ENCODE data around the gene APOF.

DNA sequence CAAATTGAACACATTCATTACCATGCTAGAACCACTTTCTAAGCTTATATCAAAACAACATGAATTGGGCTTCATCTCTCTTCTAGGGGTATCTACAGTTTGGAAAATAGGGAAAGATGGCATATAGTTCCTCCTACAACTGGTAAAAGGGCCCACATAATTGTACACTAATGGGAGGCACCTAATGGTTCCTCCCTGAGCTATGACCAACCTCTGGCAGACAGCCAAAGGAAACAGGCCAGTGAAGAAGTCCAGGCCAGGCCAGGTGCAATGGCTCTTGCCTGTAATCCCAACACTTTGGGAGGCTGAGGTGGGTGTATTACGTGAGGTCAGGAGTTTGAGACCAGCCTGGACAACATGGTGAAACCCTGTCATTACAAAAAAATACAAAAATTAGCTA is 23.2 kb upstream of the APOF start:
- no peak for TF ChIP-seq ESRRA (IDR thresholded peaks at IDR 0.05; ENCODE audit: borderline replicate concordance, low read length)
- TF ChIP-seq POLR2A (IDR thresholded peaks at IDR 0.05; ENCODE audit: low read length): no peak
- TF ChIP-seq, protein P1, sequence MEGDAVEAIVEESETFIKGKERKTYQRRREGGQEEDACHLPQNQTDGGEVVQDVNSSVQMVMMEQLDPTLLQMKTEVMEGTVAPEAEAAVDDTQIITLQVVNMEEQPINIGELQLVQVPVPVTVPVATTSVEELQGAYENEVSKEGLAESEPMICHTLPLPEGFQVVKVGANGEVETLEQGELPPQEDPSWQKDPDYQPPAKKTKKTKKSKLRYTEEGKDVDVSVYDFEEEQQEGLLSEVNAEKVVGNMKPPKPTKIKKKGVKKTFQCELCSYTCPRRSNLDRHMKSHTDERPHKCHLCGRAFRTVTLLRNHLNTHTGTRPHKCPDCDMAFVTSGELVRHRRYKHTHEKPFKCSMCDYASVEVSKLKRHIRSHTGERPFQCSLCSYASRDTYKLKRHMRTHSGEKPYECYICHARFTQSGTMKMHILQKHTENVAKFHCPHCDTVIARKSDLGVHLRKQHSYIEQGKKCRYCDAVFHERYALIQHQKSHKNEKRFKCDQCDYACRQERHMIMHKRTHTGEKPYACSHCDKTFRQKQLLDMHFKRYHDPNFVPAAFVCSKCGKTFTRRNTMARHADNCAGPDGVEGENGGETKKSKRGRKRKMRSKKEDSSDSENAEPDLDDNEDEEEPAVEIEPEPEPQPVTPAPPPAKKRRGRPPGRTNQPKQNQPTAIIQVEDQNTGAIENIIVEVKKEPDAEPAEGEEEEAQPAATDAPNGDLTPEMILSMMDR (IDR thresholded peaks at IDR 0.05): no peak
- TF ChIP-seq, protein P2, sequence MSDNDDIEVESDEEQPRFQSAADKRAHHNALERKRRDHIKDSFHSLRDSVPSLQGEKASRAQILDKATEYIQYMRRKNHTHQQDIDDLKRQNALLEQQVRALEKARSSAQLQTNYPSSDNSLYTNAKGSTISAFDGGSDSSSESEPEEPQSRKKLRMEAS (IDR thresholded peaks at IDR 0.05): no peak
- TF ChIP-seq MAFK (IDR thresholded peaks at IDR 0.05; ENCODE audit: partially characterized antibody): no peak
- TF ChIP-seq, protein P3, sequence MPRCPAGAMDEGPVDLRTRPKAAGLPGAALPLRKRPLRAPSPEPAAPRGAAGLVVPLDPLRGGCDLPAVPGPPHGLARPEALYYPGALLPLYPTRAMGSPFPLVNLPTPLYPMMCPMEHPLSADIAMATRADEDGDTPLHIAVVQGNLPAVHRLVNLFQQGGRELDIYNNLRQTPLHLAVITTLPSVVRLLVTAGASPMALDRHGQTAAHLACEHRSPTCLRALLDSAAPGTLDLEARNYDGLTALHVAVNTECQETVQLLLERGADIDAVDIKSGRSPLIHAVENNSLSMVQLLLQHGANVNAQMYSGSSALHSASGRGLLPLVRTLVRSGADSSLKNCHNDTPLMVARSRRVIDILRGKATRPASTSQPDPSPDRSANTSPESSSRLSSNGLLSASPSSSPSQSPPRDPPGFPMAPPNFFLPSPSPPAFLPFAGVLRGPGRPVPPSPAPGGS (IDR thresholded peaks at IDR 0.05): no peak
- no peak for TF ChIP-seq CHD2 (IDR thresholded peaks at IDR 0.05; ENCODE audit: low read length, partially characterized antibody)
- TF ChIP-seq, protein P4, sequence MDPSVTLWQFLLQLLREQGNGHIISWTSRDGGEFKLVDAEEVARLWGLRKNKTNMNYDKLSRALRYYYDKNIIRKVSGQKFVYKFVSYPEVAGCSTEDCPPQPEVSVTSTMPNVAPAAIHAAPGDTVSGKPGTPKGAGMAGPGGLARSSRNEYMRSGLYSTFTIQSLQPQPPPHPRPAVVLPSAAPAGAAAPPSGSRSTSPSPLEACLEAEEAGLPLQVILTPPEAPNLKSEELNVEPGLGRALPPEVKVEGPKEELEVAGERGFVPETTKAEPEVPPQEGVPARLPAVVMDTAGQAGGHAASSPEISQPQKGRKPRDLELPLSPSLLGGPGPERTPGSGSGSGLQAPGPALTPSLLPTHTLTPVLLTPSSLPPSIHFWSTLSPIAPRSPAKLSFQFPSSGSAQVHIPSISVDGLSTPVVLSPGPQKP (IDR thresholded peaks at IDR 0.05; ENCODE audit: low read depth, low read length): no peak
- TF ChIP-seq ZNF302 (CRISPR knock-in tag; IDR thresholded peaks at IDR 0.05): no peak
- TF ChIP-seq ZSCAN20 (CRISPR knock-in tag; IDR thresholded peaks at IDR 0.05): no peak
- no peak for TF ChIP-seq JUN (IDR thresholded peaks at IDR 0.05)
